PC-3 (cell line): ENCODE measurements around the gene NPNT. TPM values are rescaled to one million over a fixed set of nuclear protein-coding genes. Genes with fewer than 3 reads are reported as not detected.
A peak's percentile ranks its signal among the peaks of the same experiment; 100 is the strongest.

Source experiments
- ATAC-seq: fragments of 200-7000 bp; cut with Tn5 transposase; 2 replicates; pipeline ENCODE4 v1.9.1; 2020; ENCODE audit warnings: mild to moderate bottlenecking, moderate library complexity
- BruUV-seq: library from RNA; stranded (reverse); fragments of 400-500 nt; replicated peaks from 2 replicates; lab custom pipeline; 2021; lab: Mats Ljungman, UMichigan
- CTCF ChIA-PET: fragments of 300-600 bp; sonication (Branson Sonifier 250); formaldehyde crosslinking; loops from one replicate; lab custom pipeline; 2022; ENCODE audit warnings: antibody characterized with exemption; lab: Charles Lee
- POLR2A ChIA-PET: fragments of 300-600 bp; sonication (Branson Sonifier 250); formaldehyde crosslinking; loops from one replicate; lab custom pipeline; 2022; ENCODE audit warnings: antibody characterized with exemption; ENCODE audit not compliant: unreplicated experiment; lab: Charles Lee
- DNase-seq: peaks from one replicate; pipeline ENCODE4 v3.0.0-alpha.2; 2015
- H2AFZ ChIP-seq: fragments of 300-600 bp; sonication (generic); 2 replicates; pipeline ENCODE4 v1.6.0; 2016; ENCODE audit warnings: antibody characterized with exemption, low read length
- H3F3A ChIP-seq: fragments of 300-600 bp; sonication (generic); one replicate; pipeline ENCODE4 v1.6.0; 2017; ENCODE audit warnings: antibody characterized with exemption, low read length, control low read depth, mild to moderate bottlenecking; ENCODE audit not compliant: unreplicated experiment
- H3K27ac ChIP-seq: fragments of 300-600 bp; sonication (generic); 2 replicates; pipeline ENCODE4 v1.5.1; 2016; ENCODE audit warnings: mild to moderate bottlenecking, low read length
- H3K27me3 ChIP-seq: fragments of 300-600 bp; sonication (generic); 2 replicates; pipeline ENCODE4 v1.6.1; 2016; ENCODE audit warnings: low read length, mixed read lengths
- H3K36me3 ChIP-seq: fragments of 300-600 bp; sonication (generic); 2 replicates; pipeline ENCODE4 v1.6.1; 2016; ENCODE audit warnings: low read depth, mixed run types, low read length, mixed read lengths
- H3K4me1 ChIP-seq: fragments of 300-600 bp; sonication (generic); 2 replicates; pipeline ENCODE4 v1.5.1; 2016; ENCODE audit warnings: low read length; ENCODE audit not compliant: insufficient read depth
- H3K4me2 ChIP-seq: fragments of 300-600 bp; sonication (generic); 2 replicates; pipeline ENCODE4 v1.6.0; 2016; ENCODE audit warnings: low read length
- H3K4me3 ChIP-seq: fragments of 300-600 bp; sonication (generic); 2 replicates; pipeline ENCODE4 v1.5.1; 2016; ENCODE audit warnings: mild to moderate bottlenecking, low read length, mixed read lengths
- H3K79me2 ChIP-seq: fragments of 300-600 bp; sonication (generic); 2 replicates; pipeline ENCODE4 v1.6.1; 2017; ENCODE audit warnings: low read length, mixed read lengths
- H3K9ac ChIP-seq: fragments of 300-600 bp; sonication (generic); 2 replicates; pipeline ENCODE4 v1.6.0; 2016; ENCODE audit warnings: mild to moderate bottlenecking, low read length
- H3K9me2 ChIP-seq: fragments of 300-600 bp; sonication (generic); replicated peaks from 2 replicates; pipeline ENCODE4 v1.6.1; 2016; ENCODE audit warnings: mixed run types, low read length, mixed read lengths
- H3K9me3 ChIP-seq: fragments of 300-600 bp; sonication (generic); 2 replicates; pipeline ENCODE4 v1.6.1; 2016; ENCODE audit warnings: low read length, mixed read lengths
- H4K20me1 ChIP-seq: fragments of 300-600 bp; sonication (generic); 2 replicates; pipeline ENCODE4 v1.6.1; 2016; ENCODE audit warnings: low read length, mixed read lengths
- CTCF ChIP-seq: fragments of 300-600 bp; sonication (generic); conservative IDR thresholded peaks from 2 replicates; pipeline ENCODE4 v1.5.1; 2017; ENCODE audit warnings: antibody characterized with exemption, low read depth, mild to moderate bottlenecking, low read length
- EZH2 ChIP-seq: fragments of 300-600 bp; sonication (generic); IDR thresholded peaks from one replicate; pipeline ENCODE4 v1.6.1; 2017; ENCODE audit warnings: antibody characterized with exemption, mild to moderate bottlenecking, low read length; ENCODE audit not compliant: unreplicated experiment
- EZH2phosphoT487 ChIP-seq: fragments of 300-600 bp; sonication (generic); IDR thresholded peaks from 2 replicates; pipeline ENCODE4 v1.6.1; 2018; ENCODE audit warnings: mild to moderate bottlenecking, antibody characterized with exemption, low read length, borderline replicate concordance
- intact Hi-C: fragments of 100-400 bp; cut with micrococcal nuclease; formaldehyde crosslinking; loops from 2 replicates; pipeline ENCODE4 v1.9.0; 2023
- total RNA-seq: library from RNA; depleted of rRNA; stranded (reverse); fragments of >200 nt; gene quantifications from 2 replicates; pipeline ENCODE4 v1.2.3, GENCODE V29; 2014

Gene NPNT
- total RNA-seq, 1 experiment from 2014 or later, result 29.7 TPM

DNA sequence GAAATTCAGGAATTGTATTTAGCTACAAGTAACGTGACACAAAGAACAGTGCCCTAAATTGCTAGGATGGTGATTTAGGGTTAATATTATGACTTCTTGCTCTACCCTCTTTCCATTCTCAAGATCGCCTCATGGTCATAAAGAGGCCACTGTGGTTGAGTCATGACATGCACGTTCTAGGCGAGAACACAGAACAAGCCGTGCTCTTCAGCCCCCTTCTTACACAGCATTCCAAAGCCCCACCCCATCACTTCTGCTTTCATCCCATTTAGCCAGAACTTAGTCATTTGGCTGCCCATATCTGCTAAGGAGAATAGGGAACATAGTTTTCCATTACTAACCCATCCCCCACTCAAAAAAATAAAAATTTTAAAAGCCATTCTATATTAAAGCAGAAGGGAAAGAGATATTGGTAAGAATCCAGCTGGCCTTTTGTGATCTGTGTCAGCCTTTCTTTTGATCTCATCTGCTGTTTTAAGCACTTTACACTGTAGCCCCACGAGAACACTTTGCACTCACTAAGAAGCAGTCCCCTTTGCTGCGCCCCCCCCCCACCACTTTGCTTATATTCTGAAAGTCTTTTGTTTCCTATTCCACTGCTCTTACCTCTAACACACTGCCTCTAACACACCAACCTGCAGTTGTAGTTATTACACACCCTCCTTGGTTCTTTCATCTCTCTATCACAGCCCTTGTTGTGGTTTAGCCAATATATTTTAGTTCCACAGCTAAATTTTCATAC is 28.4 kb downstream of the NPNT start:
- POLR2A ChIA-PET, result no interaction called here
- Histone ChIP-seq H3K4me2 (no peak overlapping the region), H3K9ac (no peak overlapping the region), H3K4me1 (peaks cover 3% of the 10 kb centered on the region; the same call in 1 of the 2 replicates), H3K9me3 (no peaks in the 10 kb centered on the region), H3K79me2 (no peaks in the 10 kb centered on the region), H3K36me3 (no peaks in the 10 kb centered on the region), H3K9me2 (no peaks in the 10 kb centered on the region), H3K27ac (no peak overlapping the region), H3F3A (no peaks in the 10 kb centered on the region), H2AFZ (no peak overlapping the region), H3K4me3 (no peak overlapping the region), H4K20me1 (no peaks in the 10 kb centered on the region), H3K27me3 (no peaks in the 10 kb centered on the region)
- CTCF ChIA-PET, result no interaction called here
- DNase-seq (peak; percentile 6), ATAC-seq (no peak)
- intact Hi-C loops, result no loop called here
- BruUV-seq, result no TSS peak
- no peak for TF ChIP-seq EZH2
- TF ChIP-seq EZH2phosphoT487, result no peak
- TF ChIP-seq CTCF, result no peak

GRCh38 chr4:105924341-105924740 is 29.1 kb downstream of the NPNT start:
- intact Hi-C loops, result no loop called here
- no peak overlapping the region for H3K9ac ChIP-seq
- no peak for ATAC-seq

More at GRCh38 chr4:105924341-105924740, 29.1 kb downstream of the NPNT start:
- no peak overlapping the region for H3K4me2 ChIP-seq
- H3K79me2 ChIP-seq, result no peaks in the 10 kb centered on the region
- H2AFZ ChIP-seq, result no peak overlapping the region
- BruUV-seq, result no TSS peak
- H3K27ac ChIP-seq, result no peak overlapping the region
- no peaks in the 10 kb centered on the region for H3K9me3 ChIP-seq
- ChIA-PET POLR2A (no interaction called here), CTCF (no interaction called here)
- H3F3A ChIP-seq, result no peaks in the 10 kb centered on the region
- H3K9me2 ChIP-seq, result no peaks in the 10 kb centered on the region
- H3K4me3 ChIP-seq, result no peak overlapping the region
- no peaks in the 10 kb centered on the region for H3K36me3 ChIP-seq
- TF ChIP-seq EZH2phosphoT487, result no peak
- no peak for TF ChIP-seq CTCF
- TF ChIP-seq EZH2, result no peak
- H3K4me1 ChIP-seq, result peaks cover 3% of the 10 kb centered on the region; the same call in 1 of the 2 replicates
- no peaks in the 10 kb centered on the region for H4K20me1 ChIP-seq
- DNase-seq, result no peak
- H3K27me3 ChIP-seq, result no peaks in the 10 kb centered on the region
